Upper lobe of left lung (tissue), 6 donors: Measurements from ENCODE around the gene CEP295NL. TPM values are rescaled to one million over a fixed set of nuclear protein-coding genes. Genes with fewer than 3 reads are reported as not detected.
A peak's percentile ranks its signal among the peaks of the same experiment; 100 is the strongest.

ENCODE experiments used
- ATAC-seq, 2 donors: fragments of 200-7000 bp; cut with Tn5 transposase; one replicate each; pipeline ENCODE4 v1.9.1; 2022; ENCODE audit warnings: mild to moderate bottlenecking in 2 of 2, moderate library complexity in 2 of 2; ENCODE audit not compliant: low FRiP score in 2 of 2
- DNase-seq, 2 donors: peaks; one replicate each; pipeline ENCODE4 v3.0.0-alpha.2; 2019 to 2020
- H3K27ac ChIP-seq, 4 donors: fragments of 200-600 bp; sonication (generic); one replicate each; pipeline ENCODE4 v1.5.1; 2016 to 2019
- H3K27me3 ChIP-seq, 4 donors: fragments of 200-600 bp; sonication (generic); one replicate each; pipeline ENCODE4 v1.5.1; 2017 to 2019
- H3K36me3 ChIP-seq, 4 donors: fragments of 200-600 bp; sonication (generic); one replicate each; pipeline ENCODE4 v1.5.1; 2016 to 2019
- H3K4me1 ChIP-seq, 4 donors: fragments of 200-600 bp; sonication (generic); one replicate each; pipeline ENCODE4 v1.5.1; 2018 to 2019
- H3K4me3 ChIP-seq, 4 donors: fragments of 200-600 bp; sonication (generic); one replicate each; pipeline ENCODE4 v1.5.1; 2017 to 2019; ENCODE audit warnings: mild to moderate bottlenecking in 2 of 4, moderate library complexity in 1 of 4
- H3K9me3 ChIP-seq, 4 donors: fragments of 200-600 bp; sonication (generic); one replicate each; pipeline ENCODE4 v1.5.1; 2018 to 2019
- CTCF ChIP-seq, 6 experiments: fragments of 450-650 bp in 4 of 6; fragments of 200-600 bp in 2 of 6; sonication (generic) in 2 of 6; IDR thresholded peaks; one replicate each; pipeline ENCODE4 v1.5.1; 2016 to 2019; ENCODE audit warnings: antibody characterized with exemption in 6 of 6
- EP300 ChIP-seq, 4 donors: sonication (generic); formaldehyde crosslinking; IDR thresholded peaks; one replicate each; pipeline ENCODE4 v1.5.1; 2017; ENCODE audit warnings: antibody characterized with exemption in 4 of 4, control low read depth in 2 of 4
- POLR2A ChIP-seq, 4 donors: fragments of 450-650 bp; IDR thresholded peaks; one replicate each; pipeline ENCODE4 v1.5.1; 2016 to 2017; ENCODE audit warnings: antibody characterized with exemption in 4 of 4, mild to moderate bottlenecking in 2 of 4
- POLR2AphosphoS5 ChIP-seq, 2 donors: sonication (generic); formaldehyde crosslinking; IDR thresholded peaks; one replicate each; pipeline ENCODE4 v1.5.1; 2017; ENCODE audit warnings: antibody characterized with exemption in 2 of 2
- WGBS, 2 donors: methylation state at CpG; one replicate each; pipeline ENCODE4 v1.1.5; 2017 to 2018; 5-methylcytosine and 5-hydroxymethylcytosine counted together
- total RNA-seq, 6 donors: library from RNA; depleted of rRNA in 4 of 6; stranded (reverse); fragments of >200 nt in 4 of 6; gene quantifications; one replicate each; pipeline versions ENCODE4 v1.1.0 to v1.2.1, GENCODE V29; 2016 to 2021
- donor health status: DM: no; HTN: no; CAD: no; lungs with moderate emphysema.
- donor health status: DM: no; HTN: yes; CAD: no; lungs with severe emphysema.

CEP295NL gene
- total RNA-seq, 6 donors from 2014 or later, result 2.6 to 61.8 (median 4.2) TPM

- 72 to 80% methylated on average over 11 to 16 of the region's 16 CpGs for WGBS, 2 donors
- Histone ChIP-seq H3K27me3 (no peaks in the 10 kb centered on the region), H3K4me3 (no peak overlapping the region), H3K9me3 (no peaks in the 10 kb centered on the region), H3K4me1 (no peaks in the 10 kb centered on the region), H3K36me3 (peaks cover 0 to 42% (median 17%) of the 10 kb centered on the region in 4 donors), H3K27ac (no peak overlapping the region)
- no peak for DNase-seq
- no peak for ATAC-seq
- TF ChIP-seq CTCF (IDR thresholded peaks at IDR 0.05) (peak in 1 of 6 experiments; percentile 10), POLR2A (IDR thresholded peaks at IDR 0.05) (no peak)
Observed at GRCh38 chr17:78852709-78853121, 50.3 kb downstream of the CEP295NL start.

GRCh38 chr17:78849026-78849425 lies 54.0 kb downstream of the CEP295NL start:
- no peaks in the 10 kb centered on the region for H3K27me3 ChIP-seq
- peaks cover 0 to 9% (median 0%) of the 10 kb centered on the region in 4 donors for H3K36me3 ChIP-seq
- H3K27ac ChIP-seq, result no peak overlapping the region
- no peaks in the 10 kb centered on the region for H3K9me3 ChIP-seq
- no peak for ATAC-seq
- H3K4me3 ChIP-seq, result no peak overlapping the region
- no peak for TF ChIP-seq CTCF (IDR thresholded peaks at IDR 0.05)
- 87 to 93% methylated on average over 5 of the region's 5 CpGs for WGBS, 2 donors
- DNase-seq, result no peak
- no peaks in the 10 kb centered on the region for H3K4me1 ChIP-seq

- no peaks in the 10 kb centered on the region for H3K9me3 ChIP-seq
- no peaks in the 10 kb centered on the region for H3K36me3 ChIP-seq
- no peak for DNase-seq
- TF ChIP-seq POLR2A (IDR thresholded peaks at IDR 0.05), result no peak
- no peak for TF ChIP-seq EP300 (IDR thresholded peaks at IDR 0.05)
- TF ChIP-seq CTCF (IDR thresholded peaks at IDR 0.05), result no peak
- no peak for TF ChIP-seq POLR2AphosphoS5 (IDR thresholded peaks at IDR 0.05)
- no peaks in the 10 kb centered on the region for H3K27me3 ChIP-seq
- no peak overlapping the region for H3K4me3 ChIP-seq
- WGBS, 2 donors, result 92 to 98% methylated on average over 3 of the region's 3 CpGs
- H3K27ac ChIP-seq, result no peak overlapping the region
- ATAC-seq, result no peak
- no peaks in the 10 kb centered on the region for H3K4me1 ChIP-seq
Observed at GRCh38 chr17:78847052-78847451, 55.9 kb downstream of the CEP295NL start.

- Histone ChIP-seq H3K4me3 (no peak overlapping the region), H3K4me1 (peaks cover 8 to 13% (median 9%) of the 10 kb centered on the region in 4 donors), H3K27ac (no peak overlapping the region), H3K36me3 (no peaks in the 10 kb centered on the region), H3K27me3 (no peaks in the 10 kb centered on the region), H3K9me3 (no peaks in the 10 kb centered on the region)
- no peak for TF ChIP-seq POLR2AphosphoS5 (IDR thresholded peaks at IDR 0.05)
- no peak for TF ChIP-seq POLR2A (IDR thresholded peaks at IDR 0.05)
- no peak for TF ChIP-seq CTCF (IDR thresholded peaks at IDR 0.05)
- no peak for TF ChIP-seq EP300 (IDR thresholded peaks at IDR 0.05)
- ATAC-seq (no peak), DNase-seq (no peak)
- WGBS, 2 donors, result 63 to 74% methylated on average over 9 of the region's 9 CpGs
Observed at GRCh38 chr17:78844301-78845005, 58.5 kb downstream of the CEP295NL start.
